ENCODE results near the gene CCDC33. TPM values are rescaled to one million over a fixed set of nuclear protein-coding genes. Genes with fewer than 3 reads are reported as not detected.
A peak's percentile ranks its signal among the peaks of the same experiment; 100 is the strongest.

The CCDC33 gene
- total RNA-seq, 1 experiment from 2014 or later, result 10.6 TPM

DNA sequence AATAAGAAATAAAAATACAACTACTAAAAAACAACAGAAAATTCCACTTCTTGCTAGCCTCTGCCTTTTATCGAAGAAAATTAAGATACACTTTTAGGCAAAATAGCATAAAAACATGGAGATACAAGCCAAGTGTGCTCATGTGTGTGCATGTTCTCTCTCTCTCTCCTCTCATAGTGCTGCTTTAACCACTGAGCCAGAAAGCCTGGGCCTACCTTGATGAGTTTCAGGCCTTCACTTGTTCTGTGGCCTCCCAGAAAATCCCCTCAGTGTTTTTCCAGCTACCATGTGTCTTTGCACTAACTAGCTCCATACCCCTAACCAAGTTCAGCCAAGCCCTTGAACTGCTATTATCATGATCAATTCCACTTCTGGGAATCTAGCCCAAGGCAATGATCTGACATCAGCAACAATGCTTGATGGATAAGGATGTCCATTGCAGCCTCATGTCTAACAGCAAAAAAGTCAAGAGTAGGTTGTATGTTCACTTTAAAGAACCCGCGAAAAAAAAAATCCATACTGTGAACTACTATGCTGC is 113.2 kb downstream of the CCDC33 start:
- Mint-ChIP-seq H3K4me3 (no peak overlapping the region), H3K36me3 (peaks cover 15% of the 10 kb centered on the region), H3K27ac (no peak overlapping the region), H3K27me3 (ENCODE audit: low read depth) (peaks cover 1% of the 10 kb centered on the region; the same call in 1 of the 2 replicates), H3K4me1 (peaks cover 29% of the 10 kb centered on the region), H3K9me3 (peaks cover 17% of the 10 kb centered on the region)
- ChIA-PET CTCF (interaction anchor here (0.9 kb wide), 1 partner anchor 13 kb away, joined by 3 read pairs; no protein-coding TSS in a partner anchor), POLR2A (no interaction called here)
- no peak for ATAC-seq
- no peak for DNase-seq (ENCODE audit: low spot score)
- TF ChIP-seq EMX1 (CRISPR knock-in tag; IDR thresholded peaks at IDR 0.05), result no peak

DNA sequence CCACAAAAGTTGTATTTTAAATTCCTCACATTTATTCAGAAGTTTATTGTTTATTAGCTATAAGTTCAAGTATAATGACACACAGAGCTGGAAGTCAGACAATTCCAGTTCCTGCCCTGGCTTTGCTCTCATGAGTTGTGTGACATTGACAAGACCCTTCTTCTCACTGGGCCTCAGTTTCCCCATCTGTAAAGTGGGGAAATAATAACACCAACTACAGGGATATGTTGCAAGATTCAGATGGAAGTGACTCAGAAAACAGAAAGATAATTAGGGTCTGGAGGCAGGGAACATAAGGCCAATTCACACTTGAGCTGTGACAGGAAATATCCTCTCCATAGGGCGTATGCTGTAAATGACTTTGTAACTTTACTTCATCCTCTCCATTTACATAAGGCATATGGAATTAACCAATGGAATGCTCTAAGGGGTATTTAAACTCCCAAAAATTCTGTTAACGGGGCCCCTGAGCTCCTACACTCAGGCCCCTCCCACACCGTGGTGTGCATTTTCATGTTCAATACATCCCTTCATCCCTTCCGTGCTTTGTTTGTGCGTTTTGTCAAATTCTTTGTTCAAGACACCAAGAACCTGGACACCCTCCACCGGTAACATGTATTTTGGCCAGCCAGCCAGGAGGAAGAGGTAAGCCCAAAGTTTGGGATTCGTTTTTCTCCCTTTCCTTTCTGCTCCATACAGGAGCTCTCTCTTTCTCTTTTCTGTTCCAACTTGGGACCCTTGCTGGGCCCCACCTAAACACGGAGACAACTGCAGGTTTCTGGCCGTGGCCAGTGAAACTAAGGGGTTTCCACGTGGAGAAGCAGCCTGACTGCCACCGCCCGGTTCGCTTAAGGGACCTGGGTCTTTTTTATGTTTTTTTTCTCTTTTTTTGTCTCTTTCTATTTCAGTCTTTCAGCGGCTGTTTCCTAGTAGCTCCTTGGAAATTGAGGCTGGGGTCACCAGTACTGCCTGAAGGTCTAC is 114.5 kb downstream of the CCDC33 start:
- ATAC-seq (no peak), DNase-seq (ENCODE audit: low spot score) (peak; percentile 5)
- Mint-ChIP-seq H3K36me3 (peaks cover 28% of the 10 kb centered on the region), H3K4me1 (peaks cover 26% of the 10 kb centered on the region), H3K9me3 (peaks cover 29% of the 10 kb centered on the region), H3K4me3 (no peak overlapping the region), H3K27me3 (ENCODE audit: low read depth) (peaks cover 5% of the 10 kb centered on the region; the same call in 1 of the 2 replicates), H3K27ac (no peak overlapping the region)
- ChIA-PET CTCF (interaction anchor here (0.6 to 1.6 kb wide), 8 partner anchors 14 to 772 kb away, joined by 3 to 7 read pairs (median 3); no protein-coding TSS in a partner anchor), POLR2A (no interaction called here)
- TF ChIP-seq, protein P1, sequence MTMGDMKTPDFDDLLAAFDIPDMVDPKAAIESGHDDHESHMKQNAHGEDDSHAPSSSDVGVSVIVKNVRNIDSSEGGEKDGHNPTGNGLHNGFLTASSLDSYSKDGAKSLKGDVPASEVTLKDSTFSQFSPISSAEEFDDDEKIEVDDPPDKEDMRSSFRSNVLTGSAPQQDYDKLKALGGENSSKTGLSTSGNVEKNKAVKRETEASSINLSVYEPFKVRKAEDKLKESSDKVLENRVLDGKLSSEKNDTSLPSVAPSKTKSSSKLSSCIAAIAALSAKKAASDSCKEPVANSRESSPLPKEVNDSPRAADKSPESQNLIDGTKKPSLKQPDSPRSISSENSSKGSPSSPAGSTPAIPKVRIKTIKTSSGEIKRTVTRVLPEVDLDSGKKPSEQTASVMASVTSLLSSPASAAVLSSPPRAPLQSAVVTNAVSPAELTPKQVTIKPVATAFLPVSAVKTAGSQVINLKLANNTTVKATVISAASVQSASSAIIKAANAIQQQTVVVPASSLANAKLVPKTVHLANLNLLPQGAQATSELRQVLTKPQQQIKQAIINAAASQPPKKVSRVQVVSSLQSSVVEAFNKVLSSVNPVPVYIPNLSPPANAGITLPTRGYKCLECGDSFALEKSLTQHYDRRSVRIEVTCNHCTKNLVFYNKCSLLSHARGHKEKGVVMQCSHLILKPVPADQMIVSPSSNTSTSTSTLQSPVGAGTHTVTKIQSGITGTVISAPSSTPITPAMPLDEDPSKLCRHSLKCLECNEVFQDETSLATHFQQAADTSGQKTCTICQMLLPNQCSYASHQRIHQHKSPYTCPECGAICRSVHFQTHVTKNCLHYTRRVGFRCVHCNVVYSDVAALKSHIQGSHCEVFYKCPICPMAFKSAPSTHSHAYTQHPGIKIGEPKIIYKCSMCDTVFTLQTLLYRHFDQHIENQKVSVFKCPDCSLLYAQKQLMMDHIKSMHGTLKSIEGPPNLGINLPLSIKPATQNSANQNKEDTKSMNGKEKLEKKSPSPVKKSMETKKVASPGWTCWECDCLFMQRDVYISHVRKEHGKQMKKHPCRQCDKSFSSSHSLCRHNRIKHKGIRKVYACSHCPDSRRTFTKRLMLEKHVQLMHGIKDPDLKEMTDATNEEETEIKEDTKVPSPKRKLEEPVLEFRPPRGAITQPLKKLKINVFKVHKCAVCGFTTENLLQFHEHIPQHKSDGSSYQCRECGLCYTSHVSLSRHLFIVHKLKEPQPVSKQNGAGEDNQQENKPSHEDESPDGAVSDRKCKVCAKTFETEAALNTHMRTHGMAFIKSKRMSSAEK (CRISPR knock-in tag; IDR thresholded peaks at IDR 0.05; ENCODE audit: borderline replicate concordance), result no peak
- TF ChIP-seq TP53 (CRISPR knock-in tag; IDR thresholded peaks at IDR 0.05) (no peak), FOXP1 (CRISPR knock-in tag; IDR thresholded peaks at IDR 0.05; ENCODE audit: borderline replicate concordance) (no peak), MXD4 (CRISPR knock-in tag; IDR thresholded peaks at IDR 0.05; ENCODE audit: borderline replicate concordance) (no peak), GTF2I (CRISPR knock-in tag; conservative IDR thresholded peaks at IDR 0.05) (no peak), TCF7 (CRISPR knock-in tag; IDR thresholded peaks at IDR 0.05; ENCODE audit: low read depth) (no peak), GRHL2 (CRISPR knock-in tag; IDR thresholded peaks at IDR 0.05; ENCODE audit: insufficient replicate concordance, severe bottlenecking) (no peak), ZNF138 (CRISPR knock-in tag; conservative IDR thresholded peaks at IDR 0.05) (no peak), CBFB (CRISPR knock-in tag; IDR thresholded peaks at IDR 0.05; ENCODE audit: low read depth) (no peak)
- TF ChIP-seq, protein P2, sequence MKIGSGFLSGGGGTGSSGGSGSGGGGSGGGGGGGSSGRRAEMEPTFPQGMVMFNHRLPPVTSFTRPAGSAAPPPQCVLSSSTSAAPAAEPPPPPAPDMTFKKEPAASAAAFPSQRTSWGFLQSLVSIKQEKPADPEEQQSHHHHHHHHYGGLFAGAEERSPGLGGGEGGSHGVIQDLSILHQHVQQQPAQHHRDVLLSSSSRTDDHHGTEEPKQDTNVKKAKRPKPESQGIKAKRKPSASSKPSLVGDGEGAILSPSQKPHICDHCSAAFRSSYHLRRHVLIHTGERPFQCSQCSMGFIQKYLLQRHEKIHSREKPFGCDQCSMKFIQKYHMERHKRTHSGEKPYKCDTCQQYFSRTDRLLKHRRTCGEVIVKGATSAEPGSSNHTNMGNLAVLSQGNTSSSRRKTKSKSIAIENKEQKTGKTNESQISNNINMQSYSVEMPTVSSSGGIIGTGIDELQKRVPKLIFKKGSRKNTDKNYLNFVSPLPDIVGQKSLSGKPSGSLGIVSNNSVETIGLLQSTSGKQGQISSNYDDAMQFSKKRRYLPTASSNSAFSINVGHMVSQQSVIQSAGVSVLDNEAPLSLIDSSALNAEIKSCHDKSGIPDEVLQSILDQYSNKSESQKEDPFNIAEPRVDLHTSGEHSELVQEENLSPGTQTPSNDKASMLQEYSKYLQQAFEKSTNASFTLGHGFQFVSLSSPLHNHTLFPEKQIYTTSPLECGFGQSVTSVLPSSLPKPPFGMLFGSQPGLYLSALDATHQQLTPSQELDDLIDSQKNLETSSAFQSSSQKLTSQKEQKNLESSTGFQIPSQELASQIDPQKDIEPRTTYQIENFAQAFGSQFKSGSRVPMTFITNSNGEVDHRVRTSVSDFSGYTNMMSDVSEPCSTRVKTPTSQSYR (CRISPR knock-in tag; IDR thresholded peaks at IDR 0.05), result no peak
- TF ChIP-seq, protein P3, sequence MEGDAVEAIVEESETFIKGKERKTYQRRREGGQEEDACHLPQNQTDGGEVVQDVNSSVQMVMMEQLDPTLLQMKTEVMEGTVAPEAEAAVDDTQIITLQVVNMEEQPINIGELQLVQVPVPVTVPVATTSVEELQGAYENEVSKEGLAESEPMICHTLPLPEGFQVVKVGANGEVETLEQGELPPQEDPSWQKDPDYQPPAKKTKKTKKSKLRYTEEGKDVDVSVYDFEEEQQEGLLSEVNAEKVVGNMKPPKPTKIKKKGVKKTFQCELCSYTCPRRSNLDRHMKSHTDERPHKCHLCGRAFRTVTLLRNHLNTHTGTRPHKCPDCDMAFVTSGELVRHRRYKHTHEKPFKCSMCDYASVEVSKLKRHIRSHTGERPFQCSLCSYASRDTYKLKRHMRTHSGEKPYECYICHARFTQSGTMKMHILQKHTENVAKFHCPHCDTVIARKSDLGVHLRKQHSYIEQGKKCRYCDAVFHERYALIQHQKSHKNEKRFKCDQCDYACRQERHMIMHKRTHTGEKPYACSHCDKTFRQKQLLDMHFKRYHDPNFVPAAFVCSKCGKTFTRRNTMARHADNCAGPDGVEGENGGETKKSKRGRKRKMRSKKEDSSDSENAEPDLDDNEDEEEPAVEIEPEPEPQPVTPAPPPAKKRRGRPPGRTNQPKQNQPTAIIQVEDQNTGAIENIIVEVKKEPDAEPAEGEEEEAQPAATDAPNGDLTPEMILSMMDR (IDR thresholded peaks at IDR 0.05), result no peak
- TF ChIP-seq, protein P4, sequence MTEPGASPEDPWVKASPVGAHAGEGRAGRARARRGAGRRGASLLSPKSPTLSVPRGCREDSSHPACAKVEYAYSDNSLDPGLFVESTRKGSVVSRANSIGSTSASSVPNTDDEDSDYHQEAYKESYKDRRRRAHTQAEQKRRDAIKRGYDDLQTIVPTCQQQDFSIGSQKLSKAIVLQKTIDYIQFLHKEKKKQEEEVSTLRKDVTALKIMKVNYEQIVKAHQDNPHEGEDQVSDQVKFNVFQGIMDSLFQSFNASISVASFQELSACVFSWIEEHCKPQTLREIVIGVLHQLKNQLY (CRISPR knock-in tag; IDR thresholded peaks at IDR 0.05), result no peak

All from WTC11 (cell line).